Esophagus squamous epithelium (tissue), 4 donors: ENCODE measurements around the gene MRAP2.

ENCODE experiments used
- POLR2A ChIP-seq, 4 donors: fragments of 450-650 bp; IDR thresholded peaks; one replicate each; pipeline ENCODE4 v1.6.1; 2017; ENCODE audit warnings: antibody characterized with exemption in 4 of 4, mild to moderate bottlenecking in 4 of 4, moderate library complexity in 3 of 4
- TF ChIP-seq, protein P1 (sequence below), 6 experiments: fragments of 450-650 bp in 4 of 6; fragments of 200-600 bp in 2 of 6; sonication (generic) in 2 of 6; IDR thresholded peaks; one replicate each; pipeline ENCODE4 v1.5.1; 2016 to 2019; ENCODE audit warnings: antibody characterized with exemption in 6 of 6, mild to moderate bottlenecking in 4 of 6, moderate library complexity in 4 of 6

DNA sequence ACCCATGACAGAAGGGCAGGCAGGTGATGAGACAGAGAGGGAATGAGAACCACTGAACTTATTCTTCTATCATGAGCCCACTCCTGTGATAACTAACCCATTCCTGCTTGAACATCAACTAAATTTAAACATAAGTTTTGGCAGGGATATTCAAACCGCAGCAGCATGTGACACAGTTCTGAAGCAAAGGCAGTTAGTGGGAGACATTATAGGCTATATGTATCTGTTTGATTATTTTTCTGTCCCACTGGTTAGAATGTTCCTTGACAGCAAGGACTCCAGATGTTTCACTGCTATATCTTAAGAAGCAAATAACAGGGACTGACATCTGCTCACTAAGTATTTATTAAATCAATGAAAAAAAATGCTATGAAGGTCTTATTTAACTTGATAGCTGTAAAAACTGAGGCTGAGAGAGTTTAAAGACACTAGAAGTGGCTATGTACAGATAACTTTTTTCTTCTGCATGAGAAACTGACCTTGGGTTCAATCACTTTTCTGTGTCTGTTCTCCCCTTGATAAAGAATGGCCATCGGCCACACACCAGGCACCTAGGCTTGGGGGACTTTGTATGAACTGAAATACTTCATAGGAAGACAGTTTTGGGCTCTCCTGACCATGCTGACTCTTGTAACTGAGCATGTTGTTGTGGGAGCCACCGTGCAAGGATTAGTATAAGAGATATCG lies 102.9 kb downstream of the MRAP2 start:
- TF ChIP-seq, protein P1, sequence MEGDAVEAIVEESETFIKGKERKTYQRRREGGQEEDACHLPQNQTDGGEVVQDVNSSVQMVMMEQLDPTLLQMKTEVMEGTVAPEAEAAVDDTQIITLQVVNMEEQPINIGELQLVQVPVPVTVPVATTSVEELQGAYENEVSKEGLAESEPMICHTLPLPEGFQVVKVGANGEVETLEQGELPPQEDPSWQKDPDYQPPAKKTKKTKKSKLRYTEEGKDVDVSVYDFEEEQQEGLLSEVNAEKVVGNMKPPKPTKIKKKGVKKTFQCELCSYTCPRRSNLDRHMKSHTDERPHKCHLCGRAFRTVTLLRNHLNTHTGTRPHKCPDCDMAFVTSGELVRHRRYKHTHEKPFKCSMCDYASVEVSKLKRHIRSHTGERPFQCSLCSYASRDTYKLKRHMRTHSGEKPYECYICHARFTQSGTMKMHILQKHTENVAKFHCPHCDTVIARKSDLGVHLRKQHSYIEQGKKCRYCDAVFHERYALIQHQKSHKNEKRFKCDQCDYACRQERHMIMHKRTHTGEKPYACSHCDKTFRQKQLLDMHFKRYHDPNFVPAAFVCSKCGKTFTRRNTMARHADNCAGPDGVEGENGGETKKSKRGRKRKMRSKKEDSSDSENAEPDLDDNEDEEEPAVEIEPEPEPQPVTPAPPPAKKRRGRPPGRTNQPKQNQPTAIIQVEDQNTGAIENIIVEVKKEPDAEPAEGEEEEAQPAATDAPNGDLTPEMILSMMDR (IDR thresholded peaks at IDR 0.05): no peak
- no peak for TF ChIP-seq POLR2A (IDR thresholded peaks at IDR 0.05)
